Measurements from ENCODE around the gene CPT2.
"Not testable (repeated sequence)": the region's sequence is repeated elsewhere in the genome, so short reads cannot be mapped to it uniquely, and the experiment has no call there.

The CPT2 gene

DNA sequence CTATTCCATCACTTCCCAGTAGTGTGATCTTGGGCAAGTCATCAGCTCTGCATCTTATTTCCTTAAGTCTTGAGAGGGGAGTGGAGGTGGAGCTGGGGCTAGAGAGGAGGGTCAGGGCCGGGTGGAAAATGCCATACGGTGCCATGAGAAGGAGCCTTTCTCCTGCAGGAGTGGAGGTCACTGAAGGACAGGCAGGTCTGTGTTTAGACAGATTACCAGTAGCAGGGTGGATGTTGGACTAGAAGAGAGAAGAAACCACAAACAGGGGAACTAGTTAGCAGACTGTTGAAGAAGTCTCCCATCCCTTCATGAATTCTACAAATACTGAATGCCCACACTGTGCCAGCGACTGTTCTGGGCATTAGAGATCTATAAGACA is 13.9 kb upstream of the CPT2 start:
- DNase-seq (ENCODE audit: low read depth) = no peak

DNA sequence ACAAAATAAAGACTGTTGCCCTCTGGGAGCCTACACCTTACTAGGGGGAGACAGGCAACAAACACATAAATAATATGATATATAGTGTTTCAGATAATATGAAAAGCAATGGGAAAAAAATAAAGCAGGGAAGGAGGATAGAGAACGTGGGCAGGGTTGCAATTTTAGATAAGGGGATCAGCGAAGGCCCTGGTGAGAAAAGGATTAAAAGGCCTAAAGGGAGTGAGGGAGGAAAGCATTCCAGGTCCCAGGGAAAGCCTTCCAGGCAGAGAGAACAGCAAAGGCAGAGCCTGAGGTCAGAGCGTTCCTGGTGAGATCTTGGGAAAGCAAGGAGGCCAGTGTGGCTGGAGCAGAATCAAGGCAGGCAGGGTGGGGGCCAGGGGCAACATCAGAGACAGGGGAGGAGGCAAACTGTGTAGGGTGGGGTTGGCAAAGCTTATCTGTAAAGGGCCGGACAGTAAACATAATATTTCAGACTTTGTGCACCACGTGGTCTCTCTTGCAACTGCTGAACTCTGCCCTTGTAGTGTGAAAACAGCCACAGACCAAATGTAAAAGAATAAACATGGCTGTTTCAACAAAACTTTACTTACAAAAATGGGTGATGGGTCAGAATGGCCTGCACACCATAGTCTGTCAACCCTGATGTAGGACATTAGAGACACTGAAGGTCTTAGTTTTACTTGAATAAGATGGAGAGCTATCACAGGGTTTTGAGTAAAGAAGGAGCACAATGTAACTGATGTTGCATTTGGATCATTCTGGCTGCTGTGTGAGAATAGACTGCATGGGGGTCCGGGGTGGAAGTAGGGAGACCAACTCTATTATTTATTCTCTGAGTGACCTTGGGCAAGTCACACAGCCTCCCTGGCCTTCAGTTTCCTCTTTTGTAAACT is 13.3 kb upstream of the CPT2 start:
- no peak for DNase-seq (ENCODE audit: low read depth)

DNA sequence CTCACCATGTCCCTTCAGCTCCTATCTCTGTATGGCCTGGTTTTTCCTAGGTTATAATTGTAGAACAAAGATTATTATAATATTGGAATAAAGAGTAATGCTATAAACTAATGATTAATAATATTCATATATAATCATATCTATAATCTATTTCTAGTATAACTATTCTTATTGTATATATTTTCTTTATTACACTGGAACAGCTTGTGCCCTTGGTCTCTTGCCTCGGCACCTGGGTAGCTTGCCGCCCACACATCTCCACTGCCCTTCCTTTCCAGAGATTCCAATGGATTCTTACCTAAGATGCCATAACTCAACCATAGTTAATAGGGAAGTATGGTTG is 10.7 kb upstream of the CPT2 start:
- not testable (repeated sequence) for DNase-seq (ENCODE audit: low read depth)

DNA sequence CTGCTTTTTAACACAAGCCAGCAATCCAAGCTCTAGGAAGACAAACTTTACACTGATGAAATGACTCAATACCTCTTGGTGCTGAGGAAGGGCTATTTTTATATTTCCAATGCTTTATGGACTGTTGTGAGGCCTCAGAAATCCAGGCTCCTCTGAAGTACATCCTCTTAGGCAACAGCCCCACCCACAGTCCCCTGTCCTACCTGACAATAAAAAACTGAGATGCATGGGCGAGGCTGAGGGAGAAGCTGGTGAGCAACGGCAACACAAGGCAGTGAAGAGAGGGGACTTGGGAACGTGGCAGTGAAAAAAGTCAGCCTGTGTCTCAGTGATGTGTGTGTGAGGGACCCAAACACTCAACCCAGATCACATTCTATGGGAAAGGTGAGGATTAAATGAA is 10.1 kb upstream of the CPT2 start:
- no peak for DNase-seq (ENCODE audit: low read depth)

DNA sequence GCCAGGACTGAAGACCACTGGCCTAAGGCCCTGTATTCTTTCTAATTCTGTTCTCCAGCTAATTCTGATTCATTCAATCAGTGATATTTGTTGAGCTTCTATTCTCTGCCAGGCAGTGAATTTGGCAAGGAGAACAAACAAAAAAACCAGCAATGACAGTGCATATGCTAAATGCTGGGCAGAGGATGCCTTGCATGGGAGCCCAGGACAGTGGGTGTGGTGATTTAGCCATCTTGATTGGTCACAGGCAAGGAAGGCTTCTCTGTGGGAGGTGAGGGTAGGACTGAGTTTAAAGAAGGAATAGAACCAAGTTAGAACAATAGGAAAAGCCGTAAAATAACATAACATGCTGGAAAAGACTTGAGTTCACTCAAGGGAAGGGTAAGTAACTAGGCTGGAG is 9.2 kb upstream of the CPT2 start:
- no peak for DNase-seq (ENCODE audit: low read depth)

DNA sequence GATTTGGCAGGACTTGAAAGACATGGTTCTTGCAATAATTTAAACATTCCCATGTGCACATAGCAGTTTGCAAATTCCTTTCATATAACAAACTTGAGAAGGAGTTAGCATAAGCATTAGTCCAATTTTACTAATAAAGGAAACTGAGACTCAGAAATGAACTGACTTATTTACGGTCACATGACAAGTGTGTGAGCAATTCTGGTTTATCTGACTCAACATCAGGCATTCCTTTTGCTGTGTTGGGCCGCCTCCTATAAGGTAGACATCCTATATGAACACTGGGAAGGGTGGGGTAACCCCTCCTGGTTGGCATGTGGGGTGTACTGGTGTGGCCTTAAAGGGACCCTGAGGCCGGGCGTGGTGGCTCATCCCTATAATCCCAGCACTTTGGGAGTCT is 8.5 kb upstream of the CPT2 start:
- DNase-seq (ENCODE audit: low read depth) = no peak

DNA sequence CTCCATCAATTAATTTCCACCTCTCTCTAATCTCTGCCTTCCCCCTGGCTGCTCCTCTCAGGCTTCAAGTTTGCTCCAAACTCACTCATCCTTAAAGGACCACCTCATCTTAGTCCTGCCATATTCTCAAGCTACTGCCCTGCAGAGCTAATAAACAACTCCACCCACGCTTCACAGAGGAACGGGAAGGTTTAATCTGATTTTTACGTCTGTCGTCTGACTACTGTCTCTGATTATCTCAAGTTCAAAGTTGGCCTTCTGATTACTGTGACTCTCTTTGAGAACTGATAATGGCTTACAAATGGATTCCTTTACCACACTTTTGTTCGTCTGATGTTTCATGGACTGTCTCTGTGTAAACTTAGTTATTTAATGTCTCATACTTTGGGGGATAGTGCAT is 7.6 kb upstream of the CPT2 start:
- no peak for DNase-seq (ENCODE audit: low read depth)

DNA sequence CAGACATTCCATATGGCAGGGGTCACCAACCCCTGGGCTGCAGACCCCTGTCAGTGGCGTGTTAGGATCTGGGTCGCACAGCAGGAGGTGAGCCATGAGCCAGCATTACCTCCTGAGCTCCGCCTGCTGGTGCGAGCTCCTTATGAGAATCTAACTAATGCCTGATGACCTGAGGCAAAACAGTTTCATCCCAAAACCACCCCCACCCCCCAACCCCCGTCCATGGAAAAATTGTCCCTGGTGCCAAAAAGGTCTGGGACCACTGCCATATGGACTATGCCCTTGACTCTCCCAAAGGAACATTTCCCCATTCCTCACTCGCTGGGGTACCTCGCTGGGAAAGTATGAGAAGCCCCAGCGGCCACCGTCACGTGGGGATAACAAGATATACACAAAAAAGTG is 6.4 kb upstream of the CPT2 start:
- DNase-seq (ENCODE audit: low read depth) = no peak

DNA sequence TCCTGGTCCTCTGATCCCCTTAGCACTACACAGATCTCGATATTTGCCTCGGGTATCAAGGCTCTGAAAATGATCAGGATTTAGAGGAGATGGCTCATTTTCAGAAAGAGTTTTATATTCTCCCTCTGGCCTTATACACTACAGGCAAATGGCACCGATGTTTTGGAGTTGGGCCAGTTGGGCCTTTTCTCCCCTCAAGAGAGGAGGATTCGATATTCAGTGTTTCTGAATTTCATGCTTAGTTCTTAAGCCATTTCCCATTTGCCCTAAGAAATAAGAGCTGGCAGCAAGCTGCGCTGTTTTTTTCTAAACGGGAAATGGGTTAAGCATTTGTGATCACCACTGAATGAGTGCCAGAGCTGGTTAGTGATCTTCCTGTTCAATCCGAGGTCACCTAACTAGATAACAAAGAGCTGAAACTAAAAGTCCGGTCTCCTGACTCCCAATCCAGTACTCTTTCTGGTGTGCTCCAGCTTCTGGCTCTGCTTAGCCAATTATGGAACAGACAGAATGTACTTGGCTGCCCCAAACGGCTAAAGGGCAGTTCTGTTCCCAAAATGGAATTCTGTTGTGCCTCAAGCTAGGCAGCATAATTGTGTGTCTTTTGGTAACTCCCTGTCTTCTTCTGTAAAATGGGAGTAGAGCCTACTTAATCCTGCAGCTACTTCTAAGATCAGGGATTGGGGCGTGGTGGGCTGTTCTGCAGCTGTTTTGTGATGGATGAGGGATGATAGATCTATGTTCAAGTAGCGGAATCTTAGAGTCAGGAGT is 1.2 kb upstream of the CPT2 start:
- DNase-seq (ENCODE audit: low read depth) = no peak

DNA sequence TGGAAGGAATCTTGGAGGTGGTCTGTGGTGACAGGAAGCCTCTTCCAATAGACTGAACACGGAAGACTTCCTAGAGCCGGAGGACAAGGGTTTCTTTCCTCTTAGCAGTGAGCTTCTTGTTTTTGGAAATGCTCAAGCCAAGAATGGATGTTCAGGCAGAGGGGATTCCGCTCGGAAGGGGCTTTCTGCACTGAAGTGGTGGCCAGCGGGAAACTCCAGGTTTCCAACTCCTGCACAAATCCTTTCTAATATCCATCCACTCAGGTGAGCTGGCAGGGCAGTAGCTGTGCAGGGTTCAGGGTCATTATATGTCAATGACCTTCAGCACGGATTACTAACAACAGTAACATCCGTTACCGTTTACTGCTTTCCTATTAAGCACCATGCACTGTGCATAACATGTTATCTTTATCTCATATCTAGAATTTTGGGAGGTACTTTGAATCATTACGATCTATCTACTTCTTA is 573 bp upstream of the CPT2 start:
- no peak for DNase-seq (ENCODE audit: low read depth)

DNA sequence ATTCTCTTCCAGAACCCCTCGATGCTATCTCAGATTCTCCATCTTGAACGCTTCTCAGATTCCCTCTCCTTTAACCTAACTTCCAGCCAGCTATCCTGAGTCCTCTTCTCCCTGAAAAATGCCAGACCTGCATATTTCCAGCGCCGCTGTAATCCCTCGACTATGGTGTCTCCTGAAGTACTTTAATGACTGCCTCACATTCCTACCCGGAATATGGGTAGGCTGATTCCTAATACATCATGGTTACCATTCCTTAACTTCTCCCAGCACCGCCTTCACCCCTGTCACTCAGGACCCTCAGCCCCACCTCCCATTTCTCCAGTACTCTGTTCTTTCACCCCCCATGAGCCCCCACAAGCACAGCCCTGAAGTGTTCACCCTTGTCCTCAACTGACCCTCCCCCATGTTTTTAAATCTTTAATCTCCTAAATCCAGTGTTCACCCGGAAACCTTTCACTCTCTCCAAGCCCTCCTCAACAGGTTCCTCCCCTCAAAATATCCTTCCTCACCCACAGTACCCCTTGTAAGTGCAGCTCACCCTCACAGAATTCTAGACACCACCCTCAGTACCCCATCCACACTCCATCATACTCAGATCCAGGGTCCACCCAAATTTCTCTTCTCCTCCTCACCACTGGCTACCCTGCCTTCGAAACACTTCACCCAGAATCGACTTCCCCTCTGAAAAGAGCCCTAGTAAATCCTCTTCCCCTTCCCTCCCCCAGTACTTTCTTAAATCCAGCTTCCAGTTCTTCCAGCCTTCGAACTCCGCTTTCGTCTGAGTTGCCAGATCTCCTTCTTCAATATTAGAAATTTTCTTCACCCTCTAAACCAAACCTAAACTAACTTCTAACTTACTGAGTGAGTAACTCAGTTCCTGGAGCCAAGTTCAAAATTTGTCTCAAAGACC is 922 bp downstream of the CPT2 start:
- no peak for DNase-seq (ENCODE audit: low read depth)

DNA sequence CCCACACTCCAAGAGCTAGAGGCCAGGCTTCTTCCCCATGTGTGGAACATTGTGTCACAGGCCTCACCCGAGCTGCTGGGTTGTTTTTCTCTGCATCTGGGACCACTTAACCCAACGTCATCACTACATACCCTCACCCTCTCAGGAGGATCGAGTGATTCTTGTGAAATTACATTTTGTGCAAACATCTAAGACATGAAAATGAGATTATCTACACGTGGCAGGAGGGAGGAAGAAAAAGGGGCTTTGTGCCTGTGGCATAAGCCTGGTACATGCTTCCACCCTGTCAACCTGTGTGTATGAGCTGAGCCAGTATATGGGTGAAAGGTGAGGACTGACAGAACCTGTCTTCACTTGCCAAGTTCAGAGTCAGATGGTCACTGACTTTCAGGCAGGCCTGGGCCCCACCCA is 1.6 kb downstream of the CPT2 start:
- DNase-seq (ENCODE audit: low read depth) = no peak

DNA sequence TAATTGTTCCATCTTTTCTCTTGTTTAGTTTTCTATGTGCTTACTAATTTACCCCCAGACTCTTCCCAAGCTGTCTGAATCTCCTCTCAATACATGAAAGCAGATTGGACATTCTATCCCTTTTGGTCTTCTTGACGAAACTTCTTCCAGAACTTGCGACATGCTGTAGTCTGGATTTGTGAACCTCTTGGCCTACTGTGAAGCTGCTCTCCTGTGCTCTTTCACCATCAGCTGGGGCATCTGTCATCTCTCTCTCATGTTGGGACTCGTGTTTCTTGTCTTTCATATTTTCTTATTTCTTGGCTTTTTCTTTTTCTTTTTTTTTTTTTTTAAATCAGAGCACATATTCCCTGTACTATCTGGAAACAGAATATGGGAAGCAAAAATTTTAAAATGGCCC is 6.8 kb downstream of the CPT2 start:
- no peak for DNase-seq (ENCODE audit: low read depth)

DNA sequence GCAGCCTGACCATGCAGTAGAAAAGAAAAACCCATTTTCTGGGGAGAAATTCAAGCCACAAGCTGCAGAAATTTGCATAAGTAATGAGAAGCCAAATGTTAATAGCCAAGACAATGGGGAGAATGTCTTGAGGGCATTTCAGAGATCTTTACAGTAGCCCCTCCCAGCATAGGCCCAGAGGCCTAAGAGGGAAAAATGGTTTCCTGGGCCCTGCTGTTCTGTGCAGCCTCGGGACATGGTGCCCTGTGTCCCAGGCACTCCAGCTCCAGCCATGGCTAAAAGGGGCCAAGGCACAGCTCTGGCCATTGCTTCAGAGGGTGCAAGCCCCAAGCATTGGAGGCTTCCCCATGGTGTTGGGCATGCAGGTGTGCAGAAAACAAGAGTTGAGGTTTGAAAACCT is 8.9 kb downstream of the CPT2 start:
- not testable (repeated sequence) for DNase-seq (ENCODE audit: low read depth)

DNA sequence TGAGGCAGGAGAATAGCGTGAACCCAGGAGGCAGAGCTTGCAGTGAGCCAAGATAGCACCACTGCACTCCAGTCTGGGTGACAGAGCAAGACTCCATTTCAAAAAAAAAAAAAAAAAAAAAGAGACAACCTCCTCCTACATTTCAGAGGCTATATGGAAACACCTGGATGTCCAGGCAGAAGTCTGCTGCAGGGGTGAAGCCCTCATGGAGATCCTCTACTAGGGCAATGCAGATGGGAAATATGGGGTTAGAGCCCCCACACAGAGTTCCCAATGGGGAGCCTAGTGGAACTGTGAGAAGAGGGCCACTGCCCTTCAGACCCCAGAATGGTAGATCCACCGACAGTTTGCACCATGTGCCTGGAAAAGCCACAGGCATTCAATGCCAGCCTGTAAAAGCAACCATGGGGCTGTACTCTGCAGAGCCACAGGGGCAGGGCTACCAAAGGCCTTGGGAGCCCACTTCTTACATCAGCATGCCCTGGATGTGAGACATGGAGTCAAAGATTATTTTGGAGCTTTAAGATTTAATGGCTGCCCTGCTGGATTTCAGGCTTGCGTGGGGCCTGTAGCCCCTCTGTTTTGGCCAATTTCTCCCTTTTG is 9.6 kb downstream of the CPT2 start:
- not testable (repeated sequence) for DNase-seq (ENCODE audit: low read depth)

DNA sequence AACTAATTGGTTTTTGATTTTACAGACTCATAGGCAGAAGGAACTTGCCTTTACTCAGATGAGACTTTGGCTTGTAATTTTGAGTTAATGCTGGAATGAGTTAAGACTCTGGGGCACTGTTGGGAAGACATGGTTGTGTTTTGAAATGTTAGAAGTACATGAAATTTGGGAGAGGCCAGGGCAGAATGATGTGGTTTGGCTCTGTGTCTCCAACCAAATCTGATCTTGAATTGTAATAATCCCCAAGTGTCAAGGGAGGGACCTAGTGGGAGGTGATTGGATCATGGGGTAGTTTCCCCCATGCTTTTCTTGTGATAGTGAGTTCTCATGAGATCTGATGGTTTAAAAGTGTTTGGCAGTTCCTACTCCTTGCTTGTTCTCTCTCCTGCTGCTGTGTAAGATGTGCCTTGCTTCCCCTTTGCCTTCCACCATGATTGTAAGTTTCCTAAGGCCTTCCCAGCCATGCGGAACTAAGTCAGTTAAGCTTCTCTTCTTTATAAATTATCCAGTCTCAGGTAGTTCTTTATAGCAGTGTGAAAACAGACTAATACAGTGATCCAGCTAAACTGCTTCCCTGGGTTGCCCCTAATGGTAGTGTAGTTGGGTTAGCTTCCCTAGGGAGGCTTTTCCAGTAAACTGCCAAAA is 10.2 kb downstream of the CPT2 start:
- no peak for DNase-seq (ENCODE audit: low read depth)

DNA sequence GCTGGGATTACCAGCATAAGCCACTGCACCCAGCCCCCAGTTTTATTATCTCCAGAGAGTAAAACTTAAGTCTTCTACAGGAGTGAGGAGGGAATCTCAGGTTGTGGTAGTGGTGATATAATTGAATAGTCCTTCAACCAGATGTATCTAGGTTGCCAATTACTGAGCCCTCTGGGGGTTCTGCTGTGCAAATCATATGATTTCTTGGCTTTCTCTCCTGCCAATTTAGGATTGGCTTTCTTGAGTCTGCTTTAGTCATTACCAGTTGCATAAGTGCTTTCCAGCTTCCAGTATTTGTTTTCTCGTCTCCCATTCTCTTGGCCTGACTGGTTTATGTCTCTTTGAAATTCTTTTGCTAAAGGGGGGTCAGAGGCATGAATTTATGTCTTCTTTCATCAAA is 11.1 kb downstream of the CPT2 start:
- DNase-seq (ENCODE audit: low read depth) = no peak

DNA sequence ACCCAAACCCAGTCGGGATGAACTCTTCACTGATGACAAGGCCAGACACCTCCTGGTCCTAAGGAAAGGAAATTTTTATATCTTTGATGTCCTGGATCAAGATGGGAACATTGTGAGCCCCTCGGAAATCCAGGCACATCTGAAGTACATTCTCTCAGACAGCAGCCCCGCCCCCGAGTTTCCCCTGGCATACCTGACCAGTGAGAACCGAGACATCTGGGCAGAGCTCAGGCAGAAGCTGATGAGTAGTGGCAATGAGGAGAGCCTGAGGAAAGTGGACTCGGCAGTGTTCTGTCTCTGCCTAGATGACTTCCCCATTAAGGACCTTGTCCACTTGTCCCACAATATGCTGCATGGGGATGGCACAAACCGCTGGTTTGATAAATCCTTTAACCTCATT is 13.7 kb downstream of the CPT2 start:
- DNase-seq (ENCODE audit: low read depth) = no peak

DNA sequence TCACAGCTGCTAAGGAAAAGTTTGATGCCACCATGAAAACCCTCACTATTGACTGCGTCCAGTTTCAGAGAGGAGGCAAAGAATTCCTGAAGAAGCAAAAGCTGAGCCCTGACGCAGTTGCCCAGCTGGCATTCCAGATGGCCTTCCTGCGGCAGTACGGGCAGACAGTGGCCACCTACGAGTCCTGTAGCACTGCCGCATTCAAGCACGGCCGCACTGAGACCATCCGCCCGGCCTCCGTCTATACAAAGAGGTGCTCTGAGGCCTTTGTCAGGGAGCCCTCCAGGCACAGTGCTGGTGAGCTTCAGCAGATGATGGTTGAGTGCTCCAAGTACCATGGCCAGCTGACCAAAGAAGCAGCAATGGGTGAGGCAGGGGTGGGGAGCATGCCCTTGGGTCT is 14.3 kb downstream of the CPT2 start:
- DNase-seq (ENCODE audit: low read depth) = no peak

DNA sequence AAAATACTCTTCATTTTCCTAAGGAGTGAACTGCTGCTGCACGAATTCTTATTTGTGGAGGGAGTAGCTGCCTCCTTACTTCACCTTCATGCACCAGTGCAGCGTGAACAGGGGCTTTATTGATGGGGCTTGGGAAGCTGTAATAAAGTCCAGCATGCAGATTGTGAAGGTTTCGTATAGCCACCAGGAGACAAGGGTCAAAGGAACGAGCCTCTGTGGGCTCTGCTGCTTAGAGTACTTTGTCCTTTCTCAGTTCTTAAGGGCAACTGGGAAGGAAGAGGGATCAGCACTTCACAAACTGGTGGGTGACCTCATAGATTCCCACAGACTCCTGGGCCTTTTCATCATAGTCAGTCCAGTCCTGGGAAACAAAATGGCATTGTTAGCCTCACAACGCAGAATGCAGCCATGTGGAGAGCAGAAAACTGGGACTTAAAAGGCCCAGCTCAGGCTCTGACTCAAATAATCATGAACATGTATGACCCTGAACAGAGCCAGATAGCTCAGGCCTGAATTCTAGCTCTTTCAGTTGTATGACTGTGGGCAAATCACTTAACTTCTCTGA is 17.8 kb downstream of the CPT2 start:
- DNase-seq (ENCODE audit: low read depth) = no peak

DNA sequence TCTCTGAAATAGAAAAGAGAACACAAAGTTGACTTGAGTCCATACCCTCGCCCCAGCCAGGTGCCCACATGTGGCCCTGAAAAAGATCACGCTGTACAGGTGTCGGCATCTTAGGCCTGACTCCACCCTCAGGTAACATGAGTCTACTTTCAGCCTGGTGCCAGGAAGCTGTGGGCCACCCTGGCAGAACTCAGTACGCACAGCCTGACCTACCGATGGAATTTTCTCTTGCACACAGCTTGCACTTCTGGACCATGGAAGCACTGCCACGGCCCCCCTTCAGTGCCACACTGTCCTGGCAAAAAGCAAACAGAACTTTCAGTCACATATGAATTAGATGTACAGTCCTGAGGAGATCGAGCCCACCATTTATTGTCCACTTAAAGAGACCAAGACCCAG is 21.6 kb downstream of the CPT2 start:
- DNase-seq (ENCODE audit: low read depth) = no peak

Measured in stimulated activated CD8-positive, alpha-beta memory T cell treated with anti-CD3 and anti-CD28 coated beads, Interleukin-15, amount 100 ng/mL, for 24 hours (primary cell).